ENCODE results near the gene FAAP100. TPM values are rescaled to one million over a fixed set of nuclear protein-coding genes. Genes with fewer than 3 reads are reported as not detected.

Gene FAAP100
- total RNA-seq, 2 donors from 2014 or later: 21.3 to 29.1 TPM

GRCh38 chr17:81572563-81573168 lies 20.5 kb upstream of the FAAP100 start:
- Mint-ChIP-seq H3K36me3 (ENCODE audit: insufficient read depth in 2 of 2) (peaks cover 6 to 19% of the 10 kb centered on the region in 2 donors), H3K27ac (no peak overlapping the region), H3K4me3 (no peak overlapping the region), H3K4me1 (ENCODE audit: low read depth) (no peaks in the 10 kb centered on the region), H3K9me3 (no peaks in the 10 kb centered on the region), H3K27me3 (ENCODE audit: low read depth) (no peaks in the 10 kb centered on the region)
- no peak for DNase-seq
- ATAC-seq (replicated peaks in 1 of 2): no peak

- no peak for ATAC-seq (replicated peaks in 1 of 2)
- Mint-ChIP-seq H3K36me3 (ENCODE audit: insufficient read depth in 2 of 2) (peaks cover 6 to 15% of the 10 kb centered on the region in 2 donors), H3K27ac (no peak overlapping the region)
These were observed 18.8 kb upstream of the FAAP100 start for GRCh38 chr17:81570964-81571363.

GRCh38 chr17:81569986-81570514 lies 17.9 kb upstream of the FAAP100 start:
- Mint-ChIP-seq H3K9me3 (no peaks in the 10 kb centered on the region), H3K27me3 (ENCODE audit: low read depth) (no peaks in the 10 kb centered on the region), H3K36me3 (ENCODE audit: insufficient read depth in 2 of 2) (peaks cover 8 to 18% of the 10 kb centered on the region in 2 donors), H3K4me3 (no peak overlapping the region), H3K27ac (no peak overlapping the region), H3K4me1 (ENCODE audit: low read depth) (no peaks in the 10 kb centered on the region)
- no peak for ATAC-seq (replicated peaks in 1 of 2)
- DNase-seq: no peak

More at GRCh38 chr17:81570964-81571363, 18.8 kb upstream of the FAAP100 start:
- no peaks in the 10 kb centered on the region for H3K4me1 Mint-ChIP-seq (ENCODE audit: low read depth)
- no peak overlapping the region for H3K4me3 Mint-ChIP-seq
- H3K9me3 Mint-ChIP-seq: no peaks in the 10 kb centered on the region
- no peak for DNase-seq
- H3K27me3 Mint-ChIP-seq (ENCODE audit: low read depth): no peaks in the 10 kb centered on the region

- Mint-ChIP-seq H3K27me3 (ENCODE audit: low read depth) (no peaks in the 10 kb centered on the region), H3K9me3 (no peaks in the 10 kb centered on the region), H3K36me3 (ENCODE audit: insufficient read depth in 2 of 2) (peaks cover 8 to 16% of the 10 kb centered on the region in 2 donors)
These were observed 16.3 kb upstream of the FAAP100 start for GRCh38 chr17:81568416-81568815.

GRCh38 chr17:81567191-81567590 lies 15.0 kb upstream of the FAAP100 start:
- Mint-ChIP-seq H3K4me1 (ENCODE audit: low read depth) (no peaks in the 10 kb centered on the region), H3K27me3 (ENCODE audit: low read depth) (no peaks in the 10 kb centered on the region), H3K27ac (no peak overlapping the region), H3K9me3 (no peaks in the 10 kb centered on the region), H3K36me3 (ENCODE audit: insufficient read depth in 2 of 2) (peaks cover 8 to 11% of the 10 kb centered on the region in 2 donors), H3K4me3 (no peak overlapping the region)
- DNase-seq (no peak), ATAC-seq (replicated peaks in 1 of 2) (no peak)

More at GRCh38 chr17:81568416-81568815, 16.3 kb upstream of the FAAP100 start:
- no peaks in the 10 kb centered on the region for H3K4me1 Mint-ChIP-seq (ENCODE audit: low read depth)
- DNase-seq: no peak
- no peak for ATAC-seq (replicated peaks in 1 of 2)
- H3K27ac Mint-ChIP-seq: no peak overlapping the region
- no peak overlapping the region for H3K4me3 Mint-ChIP-seq

- Mint-ChIP-seq H3K36me3 (ENCODE audit: insufficient read depth in 2 of 2) (peaks cover 8 to 11% of the 10 kb centered on the region in 2 donors), H3K9me3 (no peaks in the 10 kb centered on the region), H3K4me1 (ENCODE audit: low read depth) (no peaks in the 10 kb centered on the region), H3K27ac (no peak overlapping the region), H3K27me3 (ENCODE audit: low read depth) (no peaks in the 10 kb centered on the region), H3K4me3 (no peak overlapping the region)
- no peak for ATAC-seq (replicated peaks in 1 of 2)
- no peak for DNase-seq
These were observed 14.4 kb upstream of the FAAP100 start for GRCh38 chr17:81566461-81567126.

GRCh38 chr17:81565231-81565630 lies 13.1 kb upstream of the FAAP100 start:
- DNase-seq (no peak), ATAC-seq (replicated peaks in 1 of 2) (no peak)
- Mint-ChIP-seq H3K4me3 (no peak overlapping the region), H3K27ac (no peak overlapping the region), H3K36me3 (ENCODE audit: insufficient read depth in 2 of 2) (peaks cover 5 to 11% of the 10 kb centered on the region in 2 donors), H3K9me3 (no peaks in the 10 kb centered on the region), H3K4me1 (ENCODE audit: low read depth) (no peaks in the 10 kb centered on the region), H3K27me3 (ENCODE audit: low read depth) (no peaks in the 10 kb centered on the region)

- Mint-ChIP-seq H3K27ac (no peak overlapping the region), H3K4me1 (ENCODE audit: low read depth) (no peaks in the 10 kb centered on the region), H3K27me3 (ENCODE audit: low read depth) (no peaks in the 10 kb centered on the region), H3K36me3 (ENCODE audit: insufficient read depth in 2 of 2) (peaks cover 5 to 11% of the 10 kb centered on the region in 2 donors), H3K4me3 (no peak overlapping the region), H3K9me3 (no peaks in the 10 kb centered on the region)
- no peak for DNase-seq
- ATAC-seq (replicated peaks in 1 of 2): no peak
These were observed 12.6 kb upstream of the FAAP100 start for GRCh38 chr17:81564778-81565177.

GRCh38 chr17:81563861-81564586 lies 11.9 kb upstream of the FAAP100 start:
- H3K27ac Mint-ChIP-seq: no peak overlapping the region
- H3K27me3 Mint-ChIP-seq (ENCODE audit: low read depth): no peaks in the 10 kb centered on the region
- H3K4me3 Mint-ChIP-seq: no peak overlapping the region
- no peaks in the 10 kb centered on the region for H3K4me1 Mint-ChIP-seq (ENCODE audit: low read depth)
- no peak for ATAC-seq (replicated peaks in 1 of 2)
- H3K9me3 Mint-ChIP-seq: no peaks in the 10 kb centered on the region
- H3K36me3 Mint-ChIP-seq (ENCODE audit: insufficient read depth in 2 of 2): peaks cover 5 to 11% of the 10 kb centered on the region in 2 donors
- DNase-seq: no peak

- H3K9me3 Mint-ChIP-seq: no peaks in the 10 kb centered on the region
- peak overlapping the region; percentile 40 for H3K27ac Mint-ChIP-seq
- ATAC-seq (replicated peaks in 1 of 2): no peak
- H3K36me3 Mint-ChIP-seq (ENCODE audit: insufficient read depth in 2 of 2): peaks cover 3 to 8% of the 10 kb centered on the region in 2 donors
- DNase-seq: no peak
- H3K4me3 Mint-ChIP-seq: no peak overlapping the region
- no peaks in the 10 kb centered on the region for H3K27me3 Mint-ChIP-seq (ENCODE audit: low read depth)
- H3K4me1 Mint-ChIP-seq (ENCODE audit: low read depth): no peaks in the 10 kb centered on the region
These were observed 9.3 kb upstream of the FAAP100 start for GRCh38 chr17:81561494-81561885.

- Mint-ChIP-seq H3K27me3 (ENCODE audit: low read depth) (no peaks in the 10 kb centered on the region), H3K4me3 (no peak overlapping the region), H3K9me3 (no peaks in the 10 kb centered on the region), H3K4me1 (ENCODE audit: low read depth) (peaks cover 4% of the 10 kb centered on the region), H3K36me3 (ENCODE audit: insufficient read depth in 2 of 2) (no peaks in the 10 kb centered on the region), H3K27ac (no peak overlapping the region)
- ATAC-seq (replicated peaks in 1 of 2): no peak
- no peak for DNase-seq
These were observed 7.0 kb upstream of the FAAP100 start for GRCh38 chr17:81558941-81559806.

- no peak overlapping the region for H3K4me3 Mint-ChIP-seq
- no peaks in the 10 kb centered on the region for H3K9me3 Mint-ChIP-seq
- H3K4me1 Mint-ChIP-seq (ENCODE audit: low read depth): peaks cover 14% of the 10 kb centered on the region
- ATAC-seq (replicated peaks in 1 of 2) (no peak), DNase-seq (no peak)
- H3K27me3 Mint-ChIP-seq (ENCODE audit: low read depth): no peaks in the 10 kb centered on the region
- no peak overlapping the region for H3K27ac Mint-ChIP-seq
- no peaks in the 10 kb centered on the region for H3K36me3 Mint-ChIP-seq (ENCODE audit: insufficient read depth in 2 of 2)
These were observed 5.9 kb upstream of the FAAP100 start for GRCh38 chr17:81558115-81558468.

Measured in activated T-cell treated with anti-CD3 and anti-CD28 coated beads, Interleukin-2, amount 50 U/mL, for 72 hours (primary cell).